Right atrium auricular region (tissue), 2 donors: Measurements from ENCODE around the gene RGS13. TPM values are rescaled to one million over a fixed set of nuclear protein-coding genes. Genes with fewer than 3 reads are reported as not detected.

Experiments used
- DNase-seq: peaks from one replicate; pipeline ENCODE4 v3.0.0-alpha.2; 2019; ENCODE audit warnings: low spot score
- H3K27ac ChIP-seq, 2 donors: fragments of 200-600 bp; sonication (generic); 1 replicate in 1 of 2; 2 replicates in 1 of 2; pipeline ENCODE4 v1.5.1; 2016 to 2019
- H3K27me3 ChIP-seq, 2 donors: fragments of 200-600 bp; sonication (generic); one replicate each; pipeline versions ENCODE4 v1.5.1 to v1.6.0; 2017 to 2019
- H3K36me3 ChIP-seq: fragments of 200-600 bp; sonication (generic); one replicate; pipeline ENCODE4 v1.5.1; 2016
- H3K4me1 ChIP-seq, 2 donors: fragments of 200-600 bp; sonication (generic); one replicate each; pipeline versions ENCODE4 v1.5.1 to v1.6.0; 2017 to 2019
- H3K4me3 ChIP-seq, 2 donors: fragments of 200-600 bp; sonication (generic); 1 replicate in 1 of 2; 2 replicates in 1 of 2; pipeline ENCODE4 v1.5.1; 2017 to 2019; ENCODE audit warnings: mild to moderate bottlenecking in 1 of 2, moderate library complexity in 1 of 2
- H3K9me3 ChIP-seq, 2 donors: fragments of 200-600 bp; sonication (generic); one replicate each; pipeline ENCODE4 v1.5.1; 2019
- CTCF ChIP-seq, 2 donors: fragments of 200-600 bp; sonication (generic); IDR thresholded peaks; one replicate each; pipeline ENCODE4 v1.5.1; 2019; ENCODE audit warnings: antibody characterized with exemption in 2 of 2
- total RNA-seq, 2 donors: library from RNA; depleted of rRNA; stranded (reverse); fragments of >200 nt; gene quantifications; one replicate each; pipeline ENCODE4 v1.1.0, GENCODE V29; 2016

Gene RGS13
- total RNA-seq, 2 donors from 2014 or later: not detected

- TF ChIP-seq CTCF (IDR thresholded peaks at IDR 0.05): no peak
- Histone ChIP-seq H3K27me3 (no peaks in the 10 kb centered on the region), H3K4me3 (no peak overlapping the region), H3K9me3 (no peaks in the 10 kb centered on the region), H3K36me3 (no peaks in the 10 kb centered on the region), H3K4me1 (no peaks in the 10 kb centered on the region), H3K27ac (no peak overlapping the region)
- no peak for DNase-seq
Observed at GRCh38 chr1:192691041-192691440, 55.1 kb downstream of the RGS13 start.

- no peak for TF ChIP-seq CTCF (IDR thresholded peaks at IDR 0.05)
Observed at GRCh38 chr1:192696082-192696481, 60.1 kb downstream of the RGS13 start.

DNA sequence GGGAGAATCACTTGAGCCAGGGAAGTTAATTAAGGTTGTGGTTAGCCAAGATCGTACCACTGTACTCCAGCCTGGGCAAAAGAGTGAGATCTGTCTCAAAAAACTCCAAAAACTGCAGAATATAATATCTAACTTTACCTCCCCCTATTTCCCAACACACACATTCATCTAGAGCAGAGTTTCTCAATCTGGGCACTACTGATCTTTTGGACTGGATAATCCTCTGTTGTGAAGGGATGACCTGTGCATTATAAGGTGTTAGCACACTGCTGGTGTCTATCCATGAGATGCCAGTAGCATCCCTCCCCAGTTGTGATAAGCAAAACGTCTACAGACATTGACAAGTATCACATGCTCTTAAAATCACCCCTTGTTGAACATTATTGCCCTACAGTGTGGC lies 61.8 kb downstream of the RGS13 start:
- H3K4me3 ChIP-seq: no peak overlapping the region
- no peak for DNase-seq
- TF ChIP-seq CTCF (IDR thresholded peaks at IDR 0.05): no peak

More at GRCh38 chr1:192696082-192696481, 60.1 kb downstream of the RGS13 start:
- no peaks in the 10 kb centered on the region for H3K27me3 ChIP-seq
- H3K4me3 ChIP-seq: no peak overlapping the region
- no peaks in the 10 kb centered on the region for H3K9me3 ChIP-seq
- DNase-seq: no peak
- peaks cover 0 to 7% of the 10 kb centered on the region in 2 donors for H3K4me1 ChIP-seq
- H3K27ac ChIP-seq: no peak overlapping the region
- no peaks in the 10 kb centered on the region for H3K36me3 ChIP-seq

DNA sequence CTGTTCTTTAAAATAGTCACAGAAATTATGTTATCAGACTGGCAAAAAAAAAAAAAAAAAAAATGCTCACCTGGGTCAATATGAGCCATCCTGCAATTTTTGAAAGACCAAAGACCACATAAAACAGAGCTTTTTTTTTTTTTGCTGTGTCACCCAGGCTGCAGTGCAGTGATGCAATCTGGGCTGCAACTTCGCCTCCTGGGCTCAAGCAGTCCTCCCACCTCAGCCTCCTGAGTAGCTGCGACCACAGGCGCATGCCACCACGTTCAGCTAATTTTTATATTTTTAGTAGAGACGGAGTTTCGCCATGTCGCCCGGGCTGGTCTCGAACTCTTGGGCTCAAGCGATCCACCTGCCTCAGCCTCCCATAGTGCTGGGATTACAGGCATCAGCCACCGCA lies 62.8 kb downstream of the RGS13 start:
- Histone ChIP-seq H3K27me3 (no peaks in the 10 kb centered on the region), H3K36me3 (no peaks in the 10 kb centered on the region), H3K4me1 (peaks cover 0 to 7% of the 10 kb centered on the region in 2 donors), H3K27ac (no peak overlapping the region), H3K9me3 (no peaks in the 10 kb centered on the region), H3K4me3 (no peak overlapping the region)
- DNase-seq: no peak
- TF ChIP-seq CTCF (IDR thresholded peaks at IDR 0.05): no peak

More for the DNA sequence above, 61.8 kb downstream of the RGS13 start:
- Histone ChIP-seq H3K4me1 (peaks cover 0 to 7% of the 10 kb centered on the region in 2 donors), H3K27me3 (no peaks in the 10 kb centered on the region), H3K36me3 (no peaks in the 10 kb centered on the region), H3K27ac (no peak overlapping the region), H3K9me3 (no peaks in the 10 kb centered on the region)

DNA sequence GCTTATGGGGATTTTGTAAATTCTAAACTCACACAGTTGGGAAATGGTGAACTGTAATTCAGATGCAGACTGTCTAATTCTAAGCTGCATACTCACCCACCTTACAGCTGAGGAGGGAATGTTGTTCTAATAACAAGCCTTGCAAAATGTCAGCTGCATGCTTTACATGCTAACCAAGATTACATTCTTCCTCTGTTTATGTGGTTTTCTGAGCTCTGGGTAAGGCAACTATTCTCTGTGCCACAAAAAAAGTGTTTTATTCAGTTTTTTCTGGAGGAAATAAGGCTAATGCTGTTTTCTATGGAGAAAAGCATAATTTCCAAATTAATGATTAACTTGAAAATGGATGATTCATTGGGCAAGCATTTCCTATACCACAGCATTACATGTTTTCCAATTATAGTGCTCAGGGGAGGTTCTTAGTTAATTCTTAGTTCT lies 64.9 kb downstream of the RGS13 start:
- Histone ChIP-seq H3K4me3 (no peak overlapping the region), H3K27me3 (no peaks in the 10 kb centered on the region), H3K4me1 (peaks cover 0 to 7% of the 10 kb centered on the region in 2 donors), H3K9me3 (no peaks in the 10 kb centered on the region), H3K27ac (no peak overlapping the region), H3K36me3 (no peaks in the 10 kb centered on the region)
- DNase-seq: no peak
- no peak for TF ChIP-seq CTCF (IDR thresholded peaks at IDR 0.05)

- TF ChIP-seq CTCF (IDR thresholded peaks at IDR 0.05): no peak
Observed at GRCh38 chr1:192702212-192702902, 66.4 kb downstream of the RGS13 start.

More at GRCh38 chr1:192702212-192702902, 66.4 kb downstream of the RGS13 start:
- Histone ChIP-seq H3K9me3 (no peaks in the 10 kb centered on the region), H3K4me3 (no peak overlapping the region), H3K27me3 (no peaks in the 10 kb centered on the region), H3K36me3 (no peaks in the 10 kb centered on the region), H3K4me1 (peaks cover 0 to 7% of the 10 kb centered on the region in 2 donors), H3K27ac (no peak overlapping the region)
- DNase-seq: no peak
